Measurements from ENCODE around the gene CORO1A. TPM values are rescaled to one million over a fixed set of nuclear protein-coding genes. Genes with fewer than 3 reads are reported as not detected.
"Not testable (repeated sequence)": the region's sequence is repeated elsewhere in the genome, so short reads cannot be mapped to it uniquely, and the experiment has no call there.

The CORO1A gene
- total RNA-seq, 1 donor from 2014 or later = 0.97 TPM

DNA sequence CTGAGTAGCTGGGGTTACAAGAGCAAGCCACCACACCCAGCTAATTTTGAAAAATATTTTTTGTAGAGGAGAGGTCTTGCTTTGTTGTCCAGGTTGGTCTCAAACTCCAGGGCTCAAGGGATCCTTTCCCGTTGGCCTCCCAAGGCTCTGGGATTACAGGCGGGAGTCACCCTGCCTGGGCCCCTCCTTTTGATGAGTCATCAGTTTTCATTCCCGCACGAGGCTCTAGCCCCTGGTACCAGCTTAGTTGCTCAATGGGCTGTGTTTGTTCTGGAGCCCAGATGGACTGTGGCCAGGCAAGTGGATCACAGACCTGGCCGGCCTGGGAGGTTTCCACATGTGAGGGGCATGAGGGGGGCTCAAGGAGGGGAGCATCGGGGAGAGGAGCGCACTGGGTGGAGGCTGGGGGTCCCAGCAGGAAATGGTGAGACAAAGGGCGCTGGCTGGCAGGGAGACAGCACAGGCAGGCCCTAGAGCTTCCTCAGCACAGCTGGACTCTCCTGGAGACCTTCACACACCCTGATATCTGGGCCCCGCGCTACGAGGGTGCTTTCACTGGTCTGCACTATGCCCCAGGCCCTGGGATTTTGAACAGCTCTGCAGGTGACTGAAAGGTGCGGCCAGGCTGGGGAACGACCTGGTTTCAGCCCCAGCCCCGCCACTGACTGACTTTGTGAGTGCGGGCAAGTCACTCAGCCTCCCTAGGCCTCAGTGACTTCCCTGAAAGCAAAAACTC, 16.4 kb downstream of the CORO1A start:
- H3K27me3 Mint-ChIP-seq (ENCODE audit: unreplicated experiment); DNase-seq (ENCODE audit: extremely low spot score, unreplicated experiment); H3K9me3 Mint-ChIP-seq (ENCODE audit: unreplicated experiment); H3K4me1 Mint-ChIP-seq (ENCODE audit: unreplicated experiment); H3K36me3 Mint-ChIP-seq (ENCODE audit: unreplicated experiment); H3K4me3 Mint-ChIP-seq (ENCODE audit: unreplicated experiment); H3K27ac Mint-ChIP-seq (ENCODE audit: unreplicated experiment): not testable (repeated sequence)

GRCh38 chr16:30205541-30206236, 22.3 kb downstream of the CORO1A start:
- not testable (repeated sequence) for H3K4me3 Mint-ChIP-seq (ENCODE audit: unreplicated experiment); H3K9me3 Mint-ChIP-seq (ENCODE audit: unreplicated experiment); H3K4me1 Mint-ChIP-seq (ENCODE audit: unreplicated experiment); H3K36me3 Mint-ChIP-seq (ENCODE audit: unreplicated experiment); H3K27ac Mint-ChIP-seq (ENCODE audit: unreplicated experiment); H3K27me3 Mint-ChIP-seq (ENCODE audit: unreplicated experiment)
- peak; percentile 77 for DNase-seq (ENCODE audit: extremely low spot score, unreplicated experiment)

DNA sequence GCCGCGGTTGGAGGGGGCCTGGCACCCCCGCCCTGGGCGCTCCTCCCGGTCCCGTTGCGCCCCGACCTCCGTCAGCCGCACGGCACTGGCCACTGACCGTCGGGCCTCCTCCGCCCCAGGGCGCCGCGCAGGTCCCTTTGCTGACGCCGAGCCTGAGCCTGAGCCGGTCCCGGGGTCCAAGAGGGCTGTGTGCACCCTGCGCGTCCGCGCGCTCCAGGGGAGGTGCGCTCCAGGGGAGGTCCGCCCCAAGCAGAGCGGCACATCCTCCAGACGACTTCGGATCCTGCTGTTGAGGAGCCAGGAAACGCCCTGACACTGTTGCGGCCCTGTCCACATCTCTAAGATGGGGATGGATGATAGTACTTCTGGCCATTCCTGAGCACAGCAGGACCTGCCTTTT, 22.9 kb downstream of the CORO1A start:
- H3K4me1 Mint-ChIP-seq (ENCODE audit: unreplicated experiment); DNase-seq (ENCODE audit: extremely low spot score, unreplicated experiment); H3K27ac Mint-ChIP-seq (ENCODE audit: unreplicated experiment); H3K4me3 Mint-ChIP-seq (ENCODE audit: unreplicated experiment); H3K36me3 Mint-ChIP-seq (ENCODE audit: unreplicated experiment); H3K27me3 Mint-ChIP-seq (ENCODE audit: unreplicated experiment); H3K9me3 Mint-ChIP-seq (ENCODE audit: unreplicated experiment): not testable (repeated sequence)

DNA sequence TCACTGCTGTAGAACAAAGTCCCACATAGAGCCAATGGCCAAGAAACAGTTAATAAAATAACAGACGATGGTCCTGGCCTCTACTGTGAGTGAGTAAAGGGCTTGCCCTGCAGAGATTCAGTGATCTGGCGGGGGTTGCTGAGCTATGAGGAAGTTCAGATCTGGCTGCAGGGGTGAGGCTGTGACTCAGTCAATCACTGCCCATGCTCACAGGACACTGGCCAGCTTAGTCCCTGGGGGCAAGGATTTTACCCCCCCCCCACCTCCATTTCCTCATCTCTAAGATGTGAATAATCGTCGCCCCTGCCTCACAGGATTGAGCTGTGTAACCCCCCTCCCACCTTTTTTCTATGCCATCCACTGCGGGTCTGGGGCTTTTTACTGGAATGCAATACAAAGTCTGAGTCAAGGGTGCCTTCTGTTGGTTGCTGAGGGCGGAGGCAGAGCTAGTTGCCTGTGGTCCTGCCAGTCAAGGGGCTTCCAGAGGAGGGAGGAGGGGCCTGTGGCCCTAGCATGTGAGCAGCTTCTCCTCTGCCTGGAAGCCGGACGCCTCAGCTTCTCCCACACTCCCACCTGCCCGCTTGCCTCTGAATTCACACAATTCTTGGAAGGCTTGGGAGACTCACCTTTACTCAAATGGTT, 23.8 kb downstream of the CORO1A start:
- H3K4me1 Mint-ChIP-seq (ENCODE audit: unreplicated experiment); H3K36me3 Mint-ChIP-seq (ENCODE audit: unreplicated experiment); H3K9me3 Mint-ChIP-seq (ENCODE audit: unreplicated experiment); H3K4me3 Mint-ChIP-seq (ENCODE audit: unreplicated experiment); H3K27ac Mint-ChIP-seq (ENCODE audit: unreplicated experiment); H3K27me3 Mint-ChIP-seq (ENCODE audit: unreplicated experiment): not testable (repeated sequence)
- peak; percentile 62 for DNase-seq (ENCODE audit: extremely low spot score, unreplicated experiment)

DNA sequence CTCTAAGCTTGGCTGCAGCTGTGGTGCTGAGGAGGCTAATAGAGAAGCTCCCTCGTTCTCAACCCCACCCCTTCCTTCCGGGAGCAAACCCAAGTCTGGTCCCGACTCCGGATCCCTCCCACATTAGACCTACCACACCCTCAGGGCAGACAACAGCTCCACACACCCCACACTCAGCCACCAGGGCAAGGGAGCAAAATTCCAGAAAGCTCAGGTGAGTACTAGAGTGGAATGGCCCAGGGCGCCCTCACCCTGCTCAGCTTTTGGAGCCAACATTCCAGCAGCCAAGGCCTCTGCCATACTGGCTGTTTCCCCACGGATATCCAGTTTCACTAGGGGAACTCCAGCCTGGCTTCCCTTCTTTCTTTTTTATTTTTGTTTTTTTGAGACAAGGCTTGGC, 25.6 kb downstream of the CORO1A start:
- H3K9me3 Mint-ChIP-seq (ENCODE audit: unreplicated experiment); H3K4me3 Mint-ChIP-seq (ENCODE audit: unreplicated experiment); H3K27ac Mint-ChIP-seq (ENCODE audit: unreplicated experiment); H3K27me3 Mint-ChIP-seq (ENCODE audit: unreplicated experiment); H3K36me3 Mint-ChIP-seq (ENCODE audit: unreplicated experiment); H3K4me1 Mint-ChIP-seq (ENCODE audit: unreplicated experiment); DNase-seq (ENCODE audit: extremely low spot score, unreplicated experiment): not testable (repeated sequence)

GRCh38 chr16:30211414-30211813, 28.0 kb downstream of the CORO1A start:
- not testable (repeated sequence) for H3K27me3 Mint-ChIP-seq (ENCODE audit: unreplicated experiment); H3K4me1 Mint-ChIP-seq (ENCODE audit: unreplicated experiment); H3K36me3 Mint-ChIP-seq (ENCODE audit: unreplicated experiment); H3K9me3 Mint-ChIP-seq (ENCODE audit: unreplicated experiment); H3K4me3 Mint-ChIP-seq (ENCODE audit: unreplicated experiment); H3K27ac Mint-ChIP-seq (ENCODE audit: unreplicated experiment); DNase-seq (ENCODE audit: extremely low spot score, unreplicated experiment)

DNA sequence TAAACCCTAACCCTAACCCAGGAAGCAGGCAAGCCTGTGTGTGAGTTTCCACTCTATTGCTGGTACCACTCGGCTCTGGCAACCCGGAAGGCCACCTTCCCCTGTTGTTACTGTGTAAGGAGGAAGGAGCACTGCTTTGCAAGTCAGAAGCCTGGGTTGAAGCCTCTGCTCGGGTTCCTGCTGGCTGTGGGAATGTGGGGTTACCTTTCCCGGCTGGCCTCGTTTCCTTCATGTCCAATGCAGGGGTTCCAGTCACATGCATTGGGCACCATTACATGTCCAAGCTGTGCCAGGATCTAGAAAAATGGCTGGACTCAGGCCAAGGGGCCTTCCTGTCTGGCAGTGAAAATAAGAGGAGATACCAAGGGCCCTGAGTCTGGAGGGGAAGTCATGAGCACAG, 33.7 kb downstream of the CORO1A start:
- DNase-seq (ENCODE audit: extremely low spot score, unreplicated experiment) = peak; percentile 62
- H3K9me3 Mint-ChIP-seq (ENCODE audit: unreplicated experiment); H3K36me3 Mint-ChIP-seq (ENCODE audit: unreplicated experiment); H3K27ac Mint-ChIP-seq (ENCODE audit: unreplicated experiment); H3K27me3 Mint-ChIP-seq (ENCODE audit: unreplicated experiment); H3K4me1 Mint-ChIP-seq (ENCODE audit: unreplicated experiment); H3K4me3 Mint-ChIP-seq (ENCODE audit: unreplicated experiment): not testable (repeated sequence)

Other genes with a start within 250 kb of the CORO1A start
- gene TMEM219, start 221.5 kb upstream of the CORO1A start, total RNA-seq = 119 and 139 TPM in 2 replicates
- 44.4 and 48.8 TPM in 2 replicates for gene TAOK2, start 209.7 kb upstream of the CORO1A start, total RNA-seq
- gene HIRIP3, start 188.0 kb upstream of the CORO1A start, total RNA-seq = 11.5 and 12.5 TPM in 2 replicates
- 72.4 and 77.0 TPM in 2 replicates for gene INO80E, start 187.4 kb upstream of the CORO1A start, total RNA-seq
- gene DOC2A, start 172.6 kb upstream of the CORO1A start, total RNA-seq = 1.3 TPM in 2 replicates
- gene C16orf92, start 160.4 kb upstream of the CORO1A start, total RNA-seq = not detected in 2 replicates
- gene TLCD3B, start 152.3 kb upstream of the CORO1A start, total RNA-seq = 0.32 and 0.52 TPM in 2 replicates
- gene ALDOA, start 117.8 kb upstream of the CORO1A start, total RNA-seq = 750 and 765 TPM in 2 replicates
- gene PPP4C, start 107.6 kb upstream of the CORO1A start, total RNA-seq = 101 and 102 TPM in 2 replicates
- 0.63 and 0.75 TPM in 2 replicates for gene TBX6, start 91.7 kb upstream of the CORO1A start, total RNA-seq
- gene YPEL3, start 87.4 kb upstream of the CORO1A start, total RNA-seq = 83.6 and 93.3 TPM in 2 replicates
- gene GDPD3, start 70.1 kb upstream of the CORO1A start, total RNA-seq = 3.2 and 3.6 TPM in 2 replicates
- 52.9 and 59.0 TPM in 2 replicates for gene MAPK3, start 60.4 kb upstream of the CORO1A start, total RNA-seq
- 64.5 and 73.2 TPM in 2 replicates for gene BOLA2B, start 10.1 kb downstream of the CORO1A start, total RNA-seq
- 20.0 and 34.1 TPM in 2 replicates for gene SLX1A, start 10.3 kb downstream of the CORO1A start, total RNA-seq
- 14.9 and 16.3 TPM in 2 replicates for gene SULT1A3, start 15.7 kb downstream of the CORO1A start, total RNA-seq
- 10.0 and 22.9 TPM in 2 replicates for gene NPIPB13, start 64.9 kb downstream of the CORO1A start, total RNA-seq
- gene CD2BP2, start 171.7 kb downstream of the CORO1A start, total RNA-seq = 65.1 and 67.4 TPM in 2 replicates
- gene TBC1D10B, start 186.9 kb downstream of the CORO1A start, total RNA-seq = 47.0 and 49.0 TPM in 2 replicates
- not detected in 2 replicates for gene MYL11, start 191.2 kb downstream of the CORO1A start, total RNA-seq
- gene SEPTIN1, start 199.0 kb downstream of the CORO1A start, total RNA-seq = 1.5 and 2.0 TPM in 2 replicates
- 12.7 and 13.2 TPM in 2 replicates for gene ZNF48, start 211.8 kb downstream of the CORO1A start, total RNA-seq
- gene ZNF771, start 224.0 kb downstream of the CORO1A start, total RNA-seq = 12.6 and 12.7 TPM in 2 replicates
- gene DCTPP1, start 246.4 kb downstream of the CORO1A start, total RNA-seq = 26.8 and 30.3 TPM in 2 replicates